GM18858 (cell line): ENCODE measurements around the gene ZMYND8.
"Not testable (repeated sequence)": the region's sequence is repeated elsewhere in the genome, so short reads cannot be mapped to it uniquely, and the experiment has no call there.

Experiments
- ATAC-seq: cut with Tn5 transposase; IDR thresholded peaks from one replicate; pipeline ENCODE4 v1.9.1; 2021; ENCODE audit not compliant: unreplicated experiment

ZMYND8 gene

DNA sequence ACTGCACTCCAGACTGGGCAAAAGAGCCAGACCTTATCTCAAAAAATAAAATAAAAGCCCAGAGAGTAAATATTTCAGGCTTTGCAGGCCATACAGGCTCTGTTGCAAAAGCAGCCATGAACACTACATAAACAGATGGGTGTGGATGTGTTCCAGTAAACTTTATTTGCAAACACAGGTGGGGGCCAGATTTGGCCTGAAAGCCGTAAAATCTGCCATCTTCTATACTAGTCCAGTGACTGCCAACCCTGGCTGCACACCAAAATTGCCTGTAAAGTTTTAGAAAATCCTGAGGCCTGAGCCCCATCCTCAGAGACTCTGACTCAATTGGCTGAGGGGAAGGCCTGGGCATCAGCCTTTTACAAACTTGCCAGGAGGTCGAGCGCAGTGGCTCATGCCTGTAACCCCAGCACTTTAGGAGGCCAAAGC lies 103.6 kb downstream of the ZMYND8 start:
- ATAC-seq: no peak

DNA sequence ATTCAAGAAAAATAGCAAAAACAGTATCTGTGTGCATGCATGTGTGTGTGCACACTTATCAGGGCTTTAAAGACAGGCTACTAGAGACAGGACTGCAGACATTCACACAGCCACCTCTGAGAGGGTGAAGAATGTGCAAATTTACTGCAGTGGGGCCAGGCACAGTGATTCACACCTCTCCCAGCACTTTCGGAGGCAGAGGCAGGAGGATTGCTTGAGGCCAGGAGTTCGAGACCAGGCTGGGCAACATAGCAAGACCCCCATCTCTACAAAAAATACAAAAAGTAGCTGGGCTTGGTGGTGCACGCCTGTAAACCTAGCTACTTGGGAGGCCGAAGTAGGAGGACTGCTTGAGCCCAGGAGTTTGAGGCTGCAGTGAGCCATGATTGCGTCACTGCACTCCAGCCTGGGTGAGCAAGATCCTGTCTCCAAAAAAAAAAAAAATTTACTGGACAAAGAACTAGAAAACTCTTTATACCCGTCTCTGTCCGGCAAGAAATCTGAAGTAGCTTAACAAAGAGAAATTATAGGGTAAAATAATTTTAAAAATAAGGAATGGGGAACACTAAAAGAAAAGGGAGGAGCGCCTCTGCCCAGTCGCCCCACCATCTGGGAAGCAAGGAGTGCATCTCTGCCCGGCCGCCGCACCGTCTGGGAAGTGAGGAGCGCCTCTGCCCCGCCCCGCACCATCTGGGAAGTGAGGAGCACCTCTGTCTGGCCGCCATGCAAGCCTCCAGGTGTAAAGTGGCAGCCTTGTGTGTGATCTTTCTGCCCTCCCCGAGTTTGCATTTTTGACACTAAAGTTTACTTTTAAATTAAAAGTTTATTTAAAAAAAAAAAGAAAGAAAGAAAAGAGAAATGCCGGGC lies 105.1 kb downstream of the ZMYND8 start:
- ATAC-seq: no peak

DNA sequence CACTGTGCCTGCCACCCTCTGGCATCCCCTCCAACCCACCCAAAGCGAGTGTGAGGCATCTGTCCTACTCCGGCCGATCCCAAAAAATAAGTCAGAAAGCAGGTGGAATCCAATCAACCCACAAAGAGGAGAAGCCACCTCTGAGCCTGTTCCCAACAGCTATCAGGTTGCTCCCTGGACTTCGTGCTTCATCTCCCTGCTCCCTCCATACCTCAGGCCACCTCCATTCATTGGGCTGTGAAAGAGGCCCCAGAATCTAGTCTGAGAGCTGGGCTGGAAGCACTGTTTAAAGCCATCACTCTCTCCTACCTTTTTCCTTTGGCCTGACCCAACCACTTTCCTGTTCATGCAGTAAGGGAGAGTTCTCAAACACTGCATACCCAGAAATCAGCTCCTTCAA lies 106.1 kb downstream of the ZMYND8 start:
- no peak for ATAC-seq

DNA sequence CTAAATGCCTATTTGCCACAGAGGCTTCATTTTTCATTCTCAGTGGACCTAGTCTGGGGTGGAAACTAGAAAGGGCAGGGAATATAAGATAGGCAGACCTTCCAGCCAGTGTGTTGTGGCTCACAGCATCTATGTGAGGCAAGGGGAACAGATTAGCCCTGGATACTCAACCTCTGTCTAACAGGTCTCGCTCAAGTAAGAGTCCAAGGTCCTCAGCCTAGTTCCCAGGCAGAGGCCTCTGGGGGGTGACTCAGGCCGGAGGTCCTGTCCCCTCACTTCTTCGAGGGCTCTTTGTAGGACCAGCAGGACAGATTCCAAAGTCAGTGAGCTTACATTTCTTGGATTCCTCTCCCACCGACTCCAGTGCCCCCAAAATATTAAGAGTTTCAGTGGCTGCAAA lies 106.6 kb downstream of the ZMYND8 start:
- no peak for ATAC-seq

DNA sequence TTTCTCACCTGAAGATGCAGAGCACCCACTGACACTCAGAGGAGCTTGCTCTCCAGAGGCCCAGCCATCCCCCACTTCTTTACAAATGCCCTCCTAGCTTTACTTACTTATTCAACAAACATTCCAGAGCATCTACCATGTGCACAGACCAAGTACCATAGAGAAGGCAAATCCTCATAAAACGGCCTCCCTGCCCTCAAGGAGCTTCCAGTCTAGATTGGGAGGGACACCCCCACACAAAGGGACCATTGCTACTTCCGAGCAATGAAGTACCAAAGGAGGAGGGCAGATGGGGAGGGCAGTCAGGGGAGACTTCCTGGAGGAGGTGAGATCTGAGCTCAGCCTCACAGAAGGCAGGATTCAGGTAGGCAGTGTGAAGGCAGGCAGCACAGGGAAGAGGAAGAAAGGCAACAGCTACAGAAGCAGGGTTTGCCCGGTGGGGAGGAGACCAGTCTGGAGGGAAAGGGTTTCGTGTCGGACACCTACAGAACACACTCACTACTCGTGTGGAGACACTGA lies 108.0 kb downstream of the ZMYND8 start:
- no peak for ATAC-seq

DNA sequence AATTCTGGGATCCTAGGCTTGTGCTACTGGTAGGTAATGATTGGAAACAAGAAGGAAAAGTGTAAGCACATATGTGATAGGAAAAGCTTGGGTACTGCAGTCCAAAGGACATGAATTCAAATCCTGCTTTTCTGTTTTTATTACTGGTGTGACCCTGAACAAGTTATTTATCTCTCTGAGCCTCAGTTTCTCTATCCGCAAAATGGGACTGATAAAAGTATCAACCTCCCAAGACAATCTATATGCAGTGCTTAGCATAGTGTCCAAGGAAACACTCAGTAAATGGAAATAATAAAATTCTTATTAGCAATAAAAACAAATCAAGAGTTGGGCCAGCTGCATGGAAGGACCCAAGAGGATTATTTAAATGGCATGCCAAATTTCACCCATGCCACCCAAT lies 108.5 kb downstream of the ZMYND8 start:
- no peak for ATAC-seq

DNA sequence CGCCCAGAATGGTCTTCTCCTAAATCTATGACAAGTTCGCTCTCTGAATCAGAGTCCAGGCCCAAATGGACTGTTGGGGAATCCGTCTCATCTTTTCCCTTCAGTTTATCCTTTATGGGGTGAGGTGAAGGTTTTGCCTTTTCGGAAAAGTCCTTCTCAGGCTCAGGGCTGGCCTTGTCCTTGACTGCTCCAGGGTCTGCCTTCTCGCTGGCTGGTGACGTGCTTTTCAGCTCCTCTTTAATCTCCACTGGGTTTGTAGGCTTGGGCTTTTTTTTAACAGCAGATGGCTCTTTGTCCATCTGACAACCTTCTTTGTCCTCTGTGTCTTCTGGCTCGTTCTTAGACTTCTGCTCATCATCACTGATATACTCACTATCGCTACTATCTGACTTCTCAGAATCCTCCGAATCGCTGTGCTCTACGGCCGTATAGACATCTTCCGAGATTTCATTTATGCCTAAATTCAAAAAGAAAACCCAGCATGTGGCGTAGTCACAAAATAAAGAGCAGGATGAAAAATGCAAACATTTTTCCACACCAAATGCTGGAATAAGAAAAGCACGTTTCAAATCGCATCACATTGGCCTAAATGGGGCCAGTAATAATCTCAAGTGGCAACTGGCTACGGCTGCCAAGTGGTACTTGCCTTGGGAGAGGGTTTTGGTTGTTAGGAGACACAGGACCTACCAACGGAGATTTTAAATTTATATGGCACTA lies 110.3 kb downstream of the ZMYND8 start:
- no peak for ATAC-seq

DNA sequence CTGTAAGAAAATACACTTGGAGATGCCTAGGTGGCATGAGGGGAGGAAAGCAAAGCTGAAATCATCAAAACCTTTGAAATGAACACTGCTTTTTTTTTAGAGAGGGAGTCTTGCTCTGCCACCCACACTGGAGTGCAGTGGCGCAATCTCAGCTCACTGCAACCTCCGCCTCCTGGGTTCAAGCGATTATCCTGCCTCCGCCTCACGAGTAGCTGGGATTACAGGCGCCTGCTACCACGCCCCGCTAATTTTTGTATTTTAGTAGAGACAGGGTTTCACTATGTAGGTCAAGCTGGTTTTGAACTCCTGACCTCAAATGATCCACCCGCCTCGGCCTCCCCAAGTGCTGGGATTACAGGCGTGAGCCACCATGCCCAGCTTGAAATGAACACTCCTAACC lies 111.3 kb downstream of the ZMYND8 start:
- not testable (repeated sequence) for ATAC-seq

DNA sequence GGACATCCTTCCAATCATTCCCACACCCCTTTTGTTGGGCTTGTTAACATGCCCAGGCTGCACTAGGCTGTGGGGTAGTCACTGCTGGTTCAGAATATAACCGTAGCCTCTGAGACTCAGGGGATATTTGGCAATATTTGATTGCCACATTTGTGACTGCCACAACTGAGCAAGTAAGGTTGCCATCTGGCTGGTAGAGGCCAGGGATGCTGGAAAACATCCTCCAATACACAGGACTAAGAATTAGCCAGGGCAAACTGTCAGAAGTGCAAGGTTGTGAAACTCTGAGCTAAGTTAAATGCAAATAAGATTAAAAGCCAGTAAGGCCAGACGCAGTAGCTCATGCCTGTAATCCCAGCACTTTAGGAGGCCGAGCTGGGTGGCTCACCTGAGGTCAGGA lies 112.0 kb downstream of the ZMYND8 start:
- no peak for ATAC-seq

DNA sequence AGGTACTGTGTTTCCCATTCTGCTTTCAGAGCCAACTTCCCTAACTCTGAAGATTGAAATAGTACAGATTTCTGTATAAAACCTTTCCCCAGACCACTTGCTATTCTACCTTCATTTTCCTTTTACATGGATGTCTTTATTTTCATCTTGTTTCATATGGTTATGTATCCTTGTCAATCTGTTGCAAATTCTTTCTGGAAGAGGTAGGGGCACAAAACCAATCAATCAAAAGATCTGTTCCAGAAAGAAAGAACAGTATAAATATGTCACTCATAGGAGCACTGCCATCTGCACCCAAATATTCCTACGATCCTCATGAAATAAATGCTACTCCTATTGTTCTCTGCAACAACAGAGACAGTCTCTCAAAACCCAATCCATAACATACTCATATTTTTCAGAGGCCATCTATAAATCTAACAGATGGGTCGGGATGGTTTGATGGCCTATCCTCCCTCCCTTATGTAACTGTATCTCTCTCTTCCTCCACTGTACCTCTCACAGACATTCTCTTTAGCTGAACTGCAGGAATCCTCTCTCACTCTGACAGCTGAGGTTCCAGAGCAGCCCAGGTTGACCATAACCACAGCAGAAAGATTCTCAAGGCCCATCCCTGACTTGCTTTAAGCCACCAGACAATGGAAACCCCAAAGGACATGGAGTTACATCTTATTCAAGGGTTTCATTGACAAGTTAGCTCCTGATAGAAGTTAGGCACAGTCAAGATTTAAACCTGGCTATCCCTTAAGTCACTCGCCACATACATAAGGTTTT lies 112.8 kb downstream of the ZMYND8 start:
- ATAC-seq: no peak

DNA sequence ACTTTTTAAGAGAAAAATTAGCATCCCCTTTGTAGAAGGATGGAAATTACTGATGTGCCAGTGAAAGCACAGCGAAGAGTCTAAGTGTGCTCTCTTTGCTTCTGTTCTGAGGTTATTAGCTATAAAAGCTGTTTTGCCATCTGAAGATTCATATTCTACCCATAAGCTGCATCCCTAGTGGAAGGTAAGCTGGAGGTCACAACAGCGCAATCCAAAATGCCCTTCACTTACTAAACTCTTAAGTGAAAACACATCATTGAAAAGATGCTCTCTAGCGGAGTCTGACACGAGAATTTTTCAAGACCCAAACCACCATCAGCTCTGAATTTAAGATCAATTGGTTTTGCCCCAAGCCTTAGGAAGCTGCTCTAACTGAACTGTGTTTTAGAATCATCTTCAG lies 113.5 kb downstream of the ZMYND8 start:
- no peak for ATAC-seq

DNA sequence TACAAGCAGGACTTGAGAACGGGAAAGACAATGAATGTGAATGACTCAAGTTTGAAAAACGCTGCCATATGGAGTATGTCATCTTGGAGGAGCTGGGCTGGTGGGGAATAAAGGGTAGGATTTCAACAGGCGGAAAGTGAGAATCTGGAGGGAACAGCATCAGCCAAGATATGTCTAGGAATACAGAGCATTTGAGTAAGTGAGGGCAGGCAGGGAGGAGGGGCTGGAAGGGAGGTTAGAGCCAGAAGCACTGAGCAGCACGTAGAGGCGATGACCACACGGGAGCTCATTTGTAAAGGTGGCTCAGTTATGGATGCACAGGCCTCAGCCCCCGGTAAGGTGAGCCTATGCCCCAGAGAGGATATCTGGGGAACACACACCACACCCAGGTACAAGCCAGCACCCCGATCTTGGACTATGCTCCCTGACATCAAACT lies 115.1 kb downstream of the ZMYND8 start:
- no peak for ATAC-seq

DNA sequence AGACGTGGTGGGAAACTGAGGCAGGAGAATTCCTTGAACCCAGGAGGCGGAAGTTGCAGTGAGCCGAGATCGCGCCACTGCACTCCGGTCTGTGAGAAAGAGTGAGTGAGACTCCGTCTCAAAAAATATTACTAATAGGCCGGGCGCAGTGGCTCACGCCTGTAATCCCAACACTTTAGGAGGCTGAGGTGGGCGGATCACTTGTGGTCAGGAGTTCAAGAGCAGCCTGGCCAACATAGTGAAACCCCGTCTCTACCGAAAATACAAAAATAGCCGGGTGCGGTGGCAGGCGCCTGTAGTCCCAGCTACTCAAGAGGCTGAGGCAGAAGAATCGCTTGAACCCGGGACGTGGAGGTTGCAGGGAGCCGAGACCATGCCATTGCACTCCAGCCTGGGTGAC lies 116.4 kb downstream of the ZMYND8 start:
- ATAC-seq: not testable (repeated sequence)

DNA sequence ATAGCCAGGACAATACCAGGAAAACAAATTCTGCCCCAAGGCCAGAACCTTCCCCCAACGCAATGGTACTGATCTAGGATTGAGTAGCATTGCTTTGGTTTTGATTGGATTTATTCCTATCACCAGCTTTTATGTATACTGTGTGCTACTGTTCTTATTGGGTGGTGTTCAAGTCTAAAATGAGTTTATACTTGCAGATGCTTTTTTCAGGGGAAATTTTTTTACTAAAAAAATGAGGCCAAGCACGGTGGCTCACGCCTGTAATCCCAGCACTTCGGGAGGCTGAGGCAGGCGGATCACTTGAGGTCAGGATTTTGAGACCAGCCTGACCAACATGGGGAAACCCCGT lies 116.8 kb downstream of the ZMYND8 start:
- ATAC-seq: no peak

DNA sequence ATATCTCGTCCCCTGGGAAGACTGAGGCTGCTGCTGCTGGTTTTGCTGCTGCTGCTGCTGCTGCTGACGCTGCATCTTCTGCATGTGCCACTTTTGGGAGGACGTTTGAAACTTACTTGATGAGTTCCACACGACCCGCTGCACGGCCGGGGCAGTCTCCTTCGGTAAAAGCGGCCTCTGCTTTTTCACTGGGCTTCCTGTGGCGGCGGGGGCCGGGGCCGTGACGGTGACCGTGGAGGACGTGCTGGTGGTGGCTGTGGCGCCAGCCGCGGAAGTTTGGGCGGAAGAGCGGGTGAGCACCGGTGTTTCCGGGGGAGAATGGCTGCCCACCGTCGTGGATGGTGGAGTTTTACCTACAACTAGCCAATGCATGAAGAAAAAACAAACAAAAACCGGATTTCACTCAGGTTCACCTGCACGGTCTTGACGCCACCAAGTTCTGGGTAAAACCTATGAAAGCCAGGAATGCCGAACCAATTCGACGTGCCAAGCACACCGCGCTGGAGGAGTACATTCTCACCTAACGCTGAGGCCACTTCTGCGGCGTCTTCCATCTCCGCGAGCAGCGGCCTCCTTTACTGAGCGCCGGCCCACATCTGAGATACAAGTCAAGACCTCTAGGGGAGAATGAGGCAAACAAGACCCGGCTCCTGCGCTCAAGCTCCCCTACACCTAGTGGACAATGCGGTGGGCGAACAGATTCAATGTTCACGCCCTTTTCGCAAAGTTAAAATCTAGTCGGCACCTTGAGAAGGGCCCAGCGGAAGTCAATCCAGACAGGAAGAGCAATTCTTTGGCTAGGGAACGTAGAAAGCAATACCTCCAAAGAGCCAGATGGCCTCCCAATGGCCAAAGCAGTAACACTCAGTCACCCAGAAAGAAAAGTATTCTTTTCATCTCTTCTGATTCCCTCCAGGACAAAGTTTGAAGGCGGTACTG lies 117.5 kb downstream of the ZMYND8 start:
- ATAC-seq: no peak

DNA sequence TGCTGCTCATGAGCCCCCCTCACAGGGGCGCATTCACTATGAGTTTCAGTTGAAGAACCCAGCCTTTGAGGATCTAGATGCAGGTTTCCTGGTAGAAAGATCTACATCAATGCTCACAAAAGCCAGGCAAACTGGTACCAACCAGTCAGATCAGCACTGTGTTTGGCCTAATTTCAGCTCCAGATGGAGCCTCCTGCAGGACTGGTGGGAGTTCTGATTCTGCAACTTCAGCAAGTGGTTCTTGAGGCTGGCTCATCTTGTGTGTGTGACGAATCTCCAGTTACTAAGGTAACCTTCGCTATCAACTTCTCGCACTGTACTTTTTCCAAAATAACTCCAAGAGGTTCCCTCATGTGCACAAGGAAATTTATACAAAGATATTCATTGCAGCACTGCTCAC lies 118.8 kb downstream of the ZMYND8 start:
- ATAC-seq: no peak

DNA sequence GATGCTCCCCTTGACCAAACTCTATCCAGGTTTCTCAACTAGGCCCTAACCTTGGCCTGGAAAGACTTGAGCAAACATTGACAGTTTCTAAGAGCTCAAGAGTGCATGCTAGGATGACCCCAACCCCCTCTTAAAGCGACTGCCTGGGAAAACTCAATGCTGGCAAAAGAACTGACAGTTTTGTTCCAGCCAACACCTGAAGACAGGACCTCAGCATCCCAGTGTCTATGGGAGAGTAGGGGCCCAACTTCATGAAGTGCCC lies 119.9 kb downstream of the ZMYND8 start:
- ATAC-seq: no peak

DNA sequence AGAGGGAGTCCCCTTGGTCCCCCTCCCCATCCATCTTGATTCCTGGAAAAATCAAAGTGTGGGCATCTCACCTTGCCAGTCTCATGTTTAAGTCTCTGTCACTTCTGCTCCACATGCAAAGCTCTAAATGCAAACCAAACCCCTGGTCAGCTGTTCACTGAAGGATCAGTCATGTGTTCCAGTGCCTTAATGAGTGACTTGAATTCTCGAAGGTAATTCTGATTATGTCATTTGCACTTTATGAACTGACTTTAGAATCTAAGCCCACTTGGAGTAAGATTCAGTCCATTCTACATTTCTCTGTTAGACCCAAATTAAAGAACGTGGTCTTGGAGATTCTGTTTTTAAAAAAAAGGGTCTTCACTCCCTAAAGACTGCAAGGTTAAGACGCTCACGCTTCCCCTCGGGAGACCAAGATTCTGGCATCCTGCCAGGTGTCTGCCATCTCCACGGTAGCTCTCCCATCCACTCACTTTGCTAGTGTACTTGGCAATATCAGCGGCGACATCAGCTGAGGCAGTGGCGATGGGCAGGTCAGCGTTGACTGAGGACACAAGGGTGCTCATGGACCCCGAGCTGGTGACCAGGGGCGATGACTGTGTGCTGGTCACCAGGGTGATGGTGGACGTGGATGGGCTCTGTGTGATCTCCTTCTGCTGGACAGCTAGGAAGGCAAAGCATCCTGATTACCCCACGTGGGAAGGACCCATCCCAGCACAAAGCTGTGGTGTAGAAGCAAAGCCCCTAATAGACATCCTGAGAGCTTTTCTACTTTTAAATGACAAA lies 120.5 kb downstream of the ZMYND8 start:
- ATAC-seq: no peak

DNA sequence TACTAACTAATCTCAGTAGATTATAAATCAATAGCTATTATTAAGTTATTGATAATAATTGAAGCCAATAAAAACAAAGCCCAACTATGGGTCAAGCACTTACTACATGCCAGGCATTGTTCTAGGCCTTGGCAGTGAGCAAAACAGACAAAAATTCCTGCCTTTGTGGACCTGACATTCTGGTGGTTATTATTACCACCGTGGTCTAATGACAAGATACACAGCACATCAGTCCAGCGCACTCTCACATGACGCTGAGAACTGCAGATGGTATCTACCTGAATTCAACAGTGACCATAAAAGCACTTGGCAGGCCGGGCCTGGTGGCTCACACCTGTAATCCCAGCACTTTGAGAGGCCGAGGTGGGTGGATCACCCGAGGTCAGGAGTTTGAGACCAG lies 121.4 kb downstream of the ZMYND8 start:
- no peak for ATAC-seq
